K562 (cell line): ENCODE data around the gene CTDSP1. TPM values are rescaled to one million over a fixed set of nuclear protein-coding genes. Genes with fewer than 3 reads are reported as not detected.

Experiments
- FOXA3 ChIP-seq, 2 experiments: fragments of 450-650 bp in 1 of 2; sonication (generic) in 1 of 2; formaldehyde crosslinking; IDR thresholded peaks in 1 of 2; conservative IDR thresholded peaks in 1 of 2; 2 replicates each; pipeline versions ENCODE4 v1.4.0 to v1.8.0; 2020 to 2022; ENCODE audit warnings: mild to moderate bottlenecking in 2 of 2, missing genetic modification reagents in 1 of 2
- HMG20B ChIP-seq: fragments of 250-450 bp; sonication (Bioruptor Pico); IDR thresholded peaks from 2 replicates; pipeline ENCODE4 v1.5.0; 2021; ENCODE audit warnings: mild to moderate bottlenecking
- HOMEZ ChIP-seq: fragments of 250-450 bp; sonication (Bioruptor Pico); IDR thresholded peaks from 2 replicates; pipeline ENCODE4 v1.4.0; 2020; ENCODE audit warnings: mild to moderate bottlenecking, moderate library complexity
- MBD2 ChIP-seq: sonication (generic); IDR thresholded peaks from 2 replicates; pipeline ENCODE4 v1.6.1; 2016; ENCODE audit warnings: low read depth, borderline replicate concordance
- MCM2 ChIP-seq: fragments of 450-650 bp; IDR thresholded peaks from 2 replicates; pipeline ENCODE4 v1.6.1; 2017; ENCODE audit warnings: low read depth, mild to moderate bottlenecking
- PHF21A ChIP-seq: fragments of 450-650 bp; IDR thresholded peaks from 2 replicates; pipeline ENCODE4 v1.6.1; 2017; ENCODE audit warnings: low read depth, borderline replicate concordance
- RERE ChIP-seq: sonication (generic); formaldehyde crosslinking; IDR thresholded peaks from 2 replicates; pipeline ENCODE4 v1.8.0; 2023; ENCODE audit warnings: missing genetic modification reagents, mild to moderate bottlenecking, borderline replicate concordance
- RFX7 ChIP-seq: fragments of 250-450 bp; sonication (Bioruptor Pico); IDR thresholded peaks from 2 replicates; pipeline ENCODE4 v1.5.1; 2021; ENCODE audit warnings: mild to moderate bottlenecking
- RHOXF2B ChIP-seq: fragments of 250-450 bp; sonication (Bioruptor Pico); conservative IDR thresholded peaks from 2 replicates; pipeline ENCODE4 v1.5.1; 2021
- SMAD3 ChIP-seq: fragments of 450-650 bp; formaldehyde crosslinking; conservative IDR thresholded peaks from 2 replicates; pipeline ENCODE4 v1.4.0; 2020; ENCODE audit warnings: mild to moderate bottlenecking
- UBTF ChIP-seq, 2 experiments: IDR thresholded peaks; 2 replicates each; pipeline ENCODE4 v1.6.1; 2012; ENCODE audit warnings: improper control_type of control experiment in 2 of 2, low read depth in 2 of 2, low read length in 2 of 2, borderline replicate concordance in 1 of 2
- ZBTB11 ChIP-seq, 3 experiments: fragments of 200-800 bp in 1 of 3; fragments of 250-450 bp in 1 of 3; fragments of 450-650 bp in 1 of 3; sonication (Bioruptor Pico) in 1 of 3; sonication (Bioruptor generic) in 1 of 3; formaldehyde crosslinking in 1 of 3; IDR thresholded peaks; 2 replicates each; pipeline versions ENCODE4 v1.6.1 to v1.8.0; 2016 to 2022; ENCODE audit warnings: mild to moderate bottlenecking in 2 of 3, missing genetic modification characterization in 2 of 3, missing compliant biosample characterization in 1 of 3, moderate library complexity in 1 of 3
- ZNF57 ChIP-seq: fragments of 450-650 bp; formaldehyde crosslinking; IDR thresholded peaks from 2 replicates; pipeline ENCODE4 v1.4.0; 2020; ENCODE audit warnings: mild to moderate bottlenecking, moderate library complexity
- polyA plus RNA-seq, 8 experiments: library from polyadenylated mRNA; depleted of rRNA in 4 of 8; stranded (reverse) in 5 of 8; unstranded in 3 of 8; fragments of >200 nt; fragmentation: Nextera tagmentation in 2 of 8; fragmentation: Illumina TruSeq in 1 of 8; extraction: Ambion mirVana in 2 of 8; extraction: Trizol in 1 of 8; gene quantifications; 2 replicates each; pipeline versions ENCODE4 v1.2.1 to v1.2.3, GENCODE V29; 2011 to 2014; ENCODE audit warnings: inconsistent platforms in 1 of 8, missing spikeins in 1 of 8
- total RNA-seq, 7 experiments: library from RNA; depleted of rRNA in 6 of 7; stranded (reverse); fragments of >200 nt in 6 of 7; fragmentation: Illumina TruSeq in 2 of 7; extraction: Trizol in 2 of 7; gene quantifications; 2 replicates each; pipeline versions ENCODE4 v1.2.1 to v1.2.3, GENCODE V29; 2011 to 2021; ENCODE audit warnings: low replicate concordance in 1 of 7

Gene CTDSP1
- total and polyA plus RNA-seq, 9 of the 15 experiments (the other 6 are each of a cell fraction or from before 2014, with no cell fraction given): 2.4 to 74.8 (median 45.8) TPM

- TF ChIP-seq RERE (CRISPR knock-in tag) (no peak), ZNF57 (CRISPR knock-in tag) (no peak), UBTF (IDR thresholded peaks at IDR 0.05; ENCODE audit: borderline replicate concordance in 1 of 2, low read depth in 2 of 2, low read length in 2 of 2) (peak; percentile 81 to 96; a peak in 2 of 4 replicates), HMG20B (CRISPR knock-in tag) (no peak), RHOXF2B (CRISPR knock-in tag) (no peak), RFX7 (CRISPR knock-in tag) (no peak), HOMEZ (CRISPR knock-in tag) (no peak), PHF21A (no peak), ZBTB11 (CRISPR knock-in tag; IDR thresholded peaks at IDR 0.05) (peak in 1 of 3 experiments; percentile 80; a peak in 2 of 6 replicates), SMAD3 (CRISPR knock-in tag) (no peak), FOXA3 (CRISPR knock-in tag; conservative IDR thresholded peaks at IDR 0.05 in 1 of 2, IDR thresholded peaks at IDR 0.05 in 1 of 2) (no peak), MCM2 (no peak), MBD2 (no peak)
Measured at GRCh38 chr2:218399391-218400166, at the start of gene CTDSP1 (continued).
